GM12865 (cell line): ENCODE measurements around the gene TRIM71.
"Not testable (repeated sequence)": the region's sequence is repeated elsewhere in the genome, so short reads cannot be mapped to it uniquely, and the experiment has no call there.

Experiments used
- DNase-seq: peaks from one replicate; pipeline ENCODE4 v3.0.0; 2010; ENCODE audit warnings: low read depth
- H3K4me3 ChIP-seq: 2 replicates; pipeline ENCODE4 v1.5.1; 2011; ENCODE audit warnings: mild to moderate bottlenecking, low read depth, low read length, control low read depth
- TF ChIP-seq, protein P1 (sequence below): IDR thresholded peaks from 2 replicates; pipeline ENCODE4 v1.5.1; 2011; ENCODE audit warnings: low read length, control low read depth, low read depth, inconsistent platforms; ENCODE audit not compliant: insufficient read depth; ENCODE audit errors: missing control alignments

Gene TRIM71

GRCh38 chr3:32791833-32792232 lies 26.0 kb upstream of the TRIM71 start:
- TF ChIP-seq, protein P1, sequence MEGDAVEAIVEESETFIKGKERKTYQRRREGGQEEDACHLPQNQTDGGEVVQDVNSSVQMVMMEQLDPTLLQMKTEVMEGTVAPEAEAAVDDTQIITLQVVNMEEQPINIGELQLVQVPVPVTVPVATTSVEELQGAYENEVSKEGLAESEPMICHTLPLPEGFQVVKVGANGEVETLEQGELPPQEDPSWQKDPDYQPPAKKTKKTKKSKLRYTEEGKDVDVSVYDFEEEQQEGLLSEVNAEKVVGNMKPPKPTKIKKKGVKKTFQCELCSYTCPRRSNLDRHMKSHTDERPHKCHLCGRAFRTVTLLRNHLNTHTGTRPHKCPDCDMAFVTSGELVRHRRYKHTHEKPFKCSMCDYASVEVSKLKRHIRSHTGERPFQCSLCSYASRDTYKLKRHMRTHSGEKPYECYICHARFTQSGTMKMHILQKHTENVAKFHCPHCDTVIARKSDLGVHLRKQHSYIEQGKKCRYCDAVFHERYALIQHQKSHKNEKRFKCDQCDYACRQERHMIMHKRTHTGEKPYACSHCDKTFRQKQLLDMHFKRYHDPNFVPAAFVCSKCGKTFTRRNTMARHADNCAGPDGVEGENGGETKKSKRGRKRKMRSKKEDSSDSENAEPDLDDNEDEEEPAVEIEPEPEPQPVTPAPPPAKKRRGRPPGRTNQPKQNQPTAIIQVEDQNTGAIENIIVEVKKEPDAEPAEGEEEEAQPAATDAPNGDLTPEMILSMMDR, result no peak
- DNase-seq, result no peak
- no peak overlapping the region for H3K4me3 ChIP-seq

- H3K4me3 ChIP-seq, result no peak overlapping the region
- no peak for DNase-seq
- TF ChIP-seq, protein P1, result no peak
Measured at GRCh38 chr3:32794487-32795308, 23.1 kb upstream of the TRIM71 start.

GRCh38 chr3:32796384-32796950 lies 21.3 kb upstream of the TRIM71 start:
- H3K4me3 ChIP-seq, DNase-seq: not testable (repeated sequence)

- TF ChIP-seq, protein P1, result no peak
- no peak overlapping the region for H3K4me3 ChIP-seq
- no peak for DNase-seq
Measured at GRCh38 chr3:32797776-32798175, 20.0 kb upstream of the TRIM71 start.

DNA sequence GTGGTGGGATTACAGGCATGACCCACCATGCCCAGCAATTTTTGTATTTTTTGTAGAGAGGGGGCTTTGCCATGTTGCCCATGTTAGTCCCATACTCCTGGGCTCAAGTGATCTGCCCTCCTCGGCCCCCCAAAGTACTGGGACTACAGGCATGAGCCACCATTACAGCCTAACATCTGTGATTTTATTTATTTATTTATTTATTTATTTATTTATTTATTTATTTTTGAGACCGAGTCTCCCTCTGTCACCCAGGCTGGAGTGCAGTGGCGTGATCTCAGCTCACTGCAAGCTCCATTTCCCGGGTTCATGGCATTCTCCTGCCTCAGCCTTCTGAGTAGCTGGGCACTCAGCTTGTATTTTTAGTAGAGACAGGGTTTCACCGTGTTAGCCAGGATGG lies 16.4 kb upstream of the TRIM71 start:
- DNase-seq, H3K4me3 ChIP-seq: not testable (repeated sequence)

DNA sequence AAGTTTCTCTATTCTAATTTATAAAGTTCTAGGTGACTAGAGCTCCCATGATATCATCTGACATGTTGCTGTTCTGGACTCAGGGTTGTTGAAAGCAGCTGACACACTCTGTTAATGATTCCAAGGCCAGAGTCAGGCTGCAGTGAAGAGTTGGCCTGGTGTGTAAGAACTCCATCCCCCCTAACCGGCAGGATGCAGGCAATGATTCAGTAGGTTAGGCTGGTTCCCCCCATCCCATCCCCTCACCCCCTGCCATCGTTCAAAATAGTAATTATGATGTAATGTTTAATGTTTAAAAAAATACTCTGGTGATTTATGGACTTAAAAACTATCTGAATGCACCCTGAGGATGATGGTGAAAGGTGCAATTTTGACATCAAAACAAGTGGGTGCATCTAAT lies 4.6 kb upstream of the TRIM71 start:
- no peak for DNase-seq
- H3K4me3 ChIP-seq, result no peak overlapping the region
- TF ChIP-seq, protein P1, result no peak

DNA sequence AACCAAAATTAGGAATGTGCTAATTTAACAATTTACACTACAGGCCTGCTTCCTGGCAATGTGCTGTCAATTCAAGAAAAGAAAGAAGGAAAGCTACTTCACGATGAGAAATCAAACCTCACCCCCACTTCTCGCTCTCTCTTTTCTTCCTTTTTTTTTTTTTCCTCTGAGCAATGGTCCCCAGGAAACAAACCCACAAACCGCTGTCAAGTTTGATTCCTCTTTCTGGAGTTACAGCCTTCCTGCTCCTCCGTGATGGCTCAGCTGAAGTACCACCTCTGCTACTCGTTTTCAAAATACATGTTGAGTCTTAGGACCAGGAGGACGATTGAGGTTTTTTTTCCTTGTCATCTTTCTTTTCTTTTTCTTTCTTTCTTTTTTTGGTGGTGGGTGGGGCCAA lies 3.4 kb upstream of the TRIM71 start:
- no peak overlapping the region for H3K4me3 ChIP-seq
- no peak for DNase-seq
- TF ChIP-seq, protein P1, result no peak
